ENCODE measurements around the gene ROBO4.

GRCh38 chr11:124842305-124842704, 55.4 kb downstream of the ROBO4 start:
- TF ChIP-seq POLR2A (IDR thresholded peaks at IDR 0.05), result no peak
- TF ChIP-seq CTCF (IDR thresholded peaks at IDR 0.05), result no peak
- TF ChIP-seq POLR2AphosphoS5 (IDR thresholded peaks at IDR 0.05), result no peak
- no peak for TF ChIP-seq EP300 (IDR thresholded peaks at IDR 0.05)
